ENCODE results near the gene ACSS2.

ACSS2 gene, protein sequence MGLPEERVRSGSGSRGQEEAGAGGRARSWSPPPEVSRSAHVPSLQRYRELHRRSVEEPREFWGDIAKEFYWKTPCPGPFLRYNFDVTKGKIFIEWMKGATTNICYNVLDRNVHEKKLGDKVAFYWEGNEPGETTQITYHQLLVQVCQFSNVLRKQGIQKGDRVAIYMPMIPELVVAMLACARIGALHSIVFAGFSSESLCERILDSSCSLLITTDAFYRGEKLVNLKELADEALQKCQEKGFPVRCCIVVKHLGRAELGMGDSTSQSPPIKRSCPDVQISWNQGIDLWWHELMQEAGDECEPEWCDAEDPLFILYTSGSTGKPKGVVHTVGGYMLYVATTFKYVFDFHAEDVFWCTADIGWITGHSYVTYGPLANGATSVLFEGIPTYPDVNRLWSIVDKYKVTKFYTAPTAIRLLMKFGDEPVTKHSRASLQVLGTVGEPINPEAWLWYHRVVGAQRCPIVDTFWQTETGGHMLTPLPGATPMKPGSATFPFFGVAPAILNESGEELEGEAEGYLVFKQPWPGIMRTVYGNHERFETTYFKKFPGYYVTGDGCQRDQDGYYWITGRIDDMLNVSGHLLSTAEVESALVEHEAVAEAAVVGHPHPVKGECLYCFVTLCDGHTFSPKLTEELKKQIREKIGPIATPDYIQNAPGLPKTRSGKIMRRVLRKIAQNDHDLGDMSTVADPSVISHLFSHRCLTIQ

DNA sequence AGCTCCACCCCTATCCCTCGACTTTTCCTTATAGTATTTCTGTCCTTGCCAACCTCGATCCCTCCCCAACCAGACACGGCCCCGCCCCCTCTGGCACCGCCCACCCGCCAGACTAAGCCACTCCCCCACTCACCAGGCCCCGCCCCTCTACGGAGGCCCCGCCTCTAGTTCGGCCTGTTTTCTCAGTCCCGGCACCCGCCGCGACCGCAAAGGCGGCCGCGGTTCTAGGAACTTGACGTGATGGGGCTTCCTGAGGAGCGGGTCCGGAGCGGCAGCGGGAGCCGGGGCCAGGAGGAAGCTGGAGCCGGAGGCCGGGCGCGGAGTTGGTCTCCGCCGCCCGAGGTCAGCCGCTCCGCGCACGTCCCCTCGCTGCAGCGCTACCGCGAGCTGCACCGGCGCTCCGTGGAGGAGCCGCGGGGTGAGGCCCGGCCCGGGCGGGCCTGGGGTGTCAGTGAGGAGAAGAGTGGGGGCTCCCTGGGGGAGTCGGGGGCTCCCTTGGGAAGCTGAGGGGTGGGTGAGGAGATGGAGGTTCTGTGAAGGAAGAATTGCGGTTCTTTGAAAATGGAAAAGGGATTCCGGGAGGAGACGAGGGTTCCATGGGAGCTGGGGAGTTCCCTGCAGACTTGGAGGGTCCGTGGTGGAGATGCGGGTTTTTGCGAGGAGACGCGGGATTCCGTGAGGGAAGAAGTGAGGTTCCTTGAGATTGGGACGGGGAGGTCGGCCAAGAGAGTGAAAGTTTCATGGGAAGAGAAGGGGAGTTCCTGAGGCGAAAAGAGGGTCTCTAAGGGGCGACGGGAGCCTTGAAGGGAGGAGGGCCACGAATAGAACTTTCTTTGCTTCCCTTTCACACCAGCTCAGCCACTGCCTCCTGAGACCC, at the start of gene ACSS2:
Gene ACSS2, plus strand, starts transcription at position 207 of the 877 bp plus-strand sequence. Its CDS starts 34 bp downstream, at position 241.
- H3K9ac ChIP-seq (ENCODE audit: low read length), result peak within 1 kb of the TSS; percentile 91
- H3K27ac ChIP-seq (ENCODE audit: low read depth, low read length), result peak within 1 kb of the TSS; percentile 80
- peak within 1 kb of the TSS; percentile 85 to 93 for H3K4me3 ChIP-seq (ENCODE audit: low read depth in 1 of 2, low read length in 2 of 2)
- H3K4me1 ChIP-seq (ENCODE audit: insufficient read depth, low read length), result peaks cover 36% of the 10 kb centered on the region
- H3K27me3 ChIP-seq (ENCODE audit: control insufficient read depth in 1 of 2, insufficient read depth in 2 of 2, low read length in 2 of 2), result no peaks in the 10 kb centered on the region
- no peaks in the 10 kb centered on the region for H3K36me3 ChIP-seq (ENCODE audit: insufficient read depth, low read length)
- H3K9me3 ChIP-seq (ENCODE audit: low read length), result no peaks in the 10 kb centered on the region

DNA sequence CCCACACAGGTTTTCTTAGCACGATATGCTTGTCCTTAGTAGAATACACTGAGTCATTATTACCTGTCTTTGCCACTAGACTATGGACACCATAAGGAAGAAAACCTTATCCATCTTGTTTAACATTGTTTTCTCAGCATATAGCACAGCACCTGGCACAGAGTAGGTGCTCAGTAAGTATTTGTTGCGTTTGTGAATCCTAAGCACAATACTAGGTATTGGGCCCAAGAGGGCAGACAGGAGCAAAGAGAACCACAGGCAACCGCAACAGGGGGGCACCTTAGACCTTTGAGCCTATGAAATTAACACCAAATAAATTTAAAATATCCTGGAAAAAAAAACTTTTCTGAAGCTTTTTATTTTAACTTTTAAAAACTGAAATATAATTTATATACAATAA, 47.2 kb upstream of the ACSS2 start:
- Histone ChIP-seq H3K27ac (ENCODE audit: low read depth, low read length) (no peak overlapping the region), H3K9me3 (ENCODE audit: low read length) (no peaks in the 10 kb centered on the region), H3K4me3 (ENCODE audit: low read depth in 1 of 2, low read length in 2 of 2) (no peak overlapping the region), H3K27me3 (ENCODE audit: control insufficient read depth in 1 of 2, insufficient read depth in 2 of 2, low read length in 2 of 2) (no peaks in the 10 kb centered on the region), H3K36me3 (ENCODE audit: insufficient read depth, low read length) (no peaks in the 10 kb centered on the region), H3K4me1 (ENCODE audit: insufficient read depth, low read length) (peaks cover 5% of the 10 kb centered on the region), H3K9ac (ENCODE audit: low read length) (no peak overlapping the region)

DNA sequence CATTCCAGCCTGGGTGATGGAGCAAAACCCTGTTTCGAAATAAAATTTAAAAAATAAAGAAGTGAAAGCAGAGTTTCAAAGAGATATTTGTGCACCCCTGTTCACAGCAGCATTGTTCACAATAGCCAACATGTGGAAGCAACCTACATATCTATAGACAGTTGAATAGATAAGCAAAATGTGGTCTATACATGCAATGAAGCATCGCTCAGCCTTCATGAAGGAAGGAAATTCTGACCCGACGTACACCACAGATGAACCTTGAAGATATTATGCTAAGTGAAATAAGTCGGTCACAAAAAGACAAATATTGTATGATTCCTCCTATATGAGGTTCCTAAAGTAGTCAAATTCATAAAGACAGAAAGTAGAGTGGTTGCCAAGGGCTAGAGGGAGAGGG, 44.5 kb upstream of the ACSS2 start:
- Histone ChIP-seq H3K27me3 (ENCODE audit: control insufficient read depth in 1 of 2, insufficient read depth in 2 of 2, low read length in 2 of 2) (no peaks in the 10 kb centered on the region), H3K36me3 (ENCODE audit: insufficient read depth, low read length) (no peaks in the 10 kb centered on the region), H3K9ac (ENCODE audit: low read length) (no peak overlapping the region), H3K9me3 (ENCODE audit: low read length) (no peaks in the 10 kb centered on the region), H3K27ac (ENCODE audit: low read depth, low read length) (no peak overlapping the region), H3K4me1 (ENCODE audit: insufficient read depth, low read length) (no peaks in the 10 kb centered on the region), H3K4me3 (ENCODE audit: low read depth in 1 of 2, low read length in 2 of 2) (no peak overlapping the region)

DNA sequence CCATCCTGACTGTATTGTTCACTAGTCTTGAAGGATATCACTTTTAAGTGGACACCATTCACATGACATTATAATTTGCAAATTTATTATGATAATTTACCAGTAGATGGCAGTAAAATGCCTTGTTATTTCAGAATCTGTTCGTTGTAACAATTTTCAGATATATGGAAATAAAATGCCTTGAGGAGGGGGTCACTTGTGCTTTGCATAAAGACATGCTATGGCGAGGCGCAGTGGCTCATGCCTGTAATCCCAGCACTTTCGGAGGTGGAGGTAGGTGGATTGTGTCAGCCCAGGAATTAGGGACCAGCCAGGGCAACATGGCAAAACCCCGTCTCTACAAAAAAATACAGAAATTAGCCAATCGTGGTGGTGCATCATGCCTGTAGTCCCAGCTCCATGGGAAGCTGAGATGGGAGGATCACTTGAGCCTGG, 41.9 kb upstream of the ACSS2 start:
- Histone ChIP-seq H3K27me3 (ENCODE audit: control insufficient read depth in 1 of 2, insufficient read depth in 2 of 2, low read length in 2 of 2) (no peaks in the 10 kb centered on the region), H3K27ac (ENCODE audit: low read depth, low read length) (no peak overlapping the region), H3K4me1 (ENCODE audit: insufficient read depth, low read length) (no peaks in the 10 kb centered on the region), H3K9ac (ENCODE audit: low read length) (no peak overlapping the region), H3K36me3 (ENCODE audit: insufficient read depth, low read length) (no peaks in the 10 kb centered on the region), H3K4me3 (ENCODE audit: low read depth in 1 of 2, low read length in 2 of 2) (no peak overlapping the region), H3K9me3 (ENCODE audit: low read length) (no peaks in the 10 kb centered on the region)

DNA sequence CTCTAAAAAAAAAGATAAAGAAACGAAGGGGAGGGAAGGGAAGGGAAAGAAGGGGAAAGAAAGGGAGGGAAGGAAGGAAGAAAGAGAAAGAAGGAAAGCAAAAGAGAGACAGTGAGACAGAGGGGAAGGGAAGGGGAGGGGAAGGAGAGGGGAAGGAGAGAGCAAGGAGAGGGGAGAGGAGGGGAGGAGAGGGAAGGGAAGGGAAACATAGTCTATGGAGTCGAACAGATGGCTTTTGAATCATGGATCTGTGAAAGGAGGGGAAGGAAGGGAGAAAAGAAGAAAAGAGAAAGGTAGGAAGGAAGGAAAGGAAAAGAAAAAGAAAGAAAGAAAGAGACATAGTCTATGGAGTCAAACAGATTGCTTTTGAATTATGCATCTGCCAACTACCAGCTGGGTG, 34.3 kb upstream of the ACSS2 start:
- H3K9me3 ChIP-seq (ENCODE audit: low read length), result no peaks in the 10 kb centered on the region
- no peaks in the 10 kb centered on the region for H3K27me3 ChIP-seq (ENCODE audit: control insufficient read depth in 1 of 2, insufficient read depth in 2 of 2, low read length in 2 of 2)
- H3K27ac ChIP-seq (ENCODE audit: low read depth, low read length), result no peak overlapping the region
- no peaks in the 10 kb centered on the region for H3K36me3 ChIP-seq (ENCODE audit: insufficient read depth, low read length)
- no peak overlapping the region for H3K4me3 ChIP-seq (ENCODE audit: low read depth in 1 of 2, low read length in 2 of 2)
- no peaks in the 10 kb centered on the region for H3K4me1 ChIP-seq (ENCODE audit: insufficient read depth, low read length)
- no peak overlapping the region for H3K9ac ChIP-seq (ENCODE audit: low read length)

DNA sequence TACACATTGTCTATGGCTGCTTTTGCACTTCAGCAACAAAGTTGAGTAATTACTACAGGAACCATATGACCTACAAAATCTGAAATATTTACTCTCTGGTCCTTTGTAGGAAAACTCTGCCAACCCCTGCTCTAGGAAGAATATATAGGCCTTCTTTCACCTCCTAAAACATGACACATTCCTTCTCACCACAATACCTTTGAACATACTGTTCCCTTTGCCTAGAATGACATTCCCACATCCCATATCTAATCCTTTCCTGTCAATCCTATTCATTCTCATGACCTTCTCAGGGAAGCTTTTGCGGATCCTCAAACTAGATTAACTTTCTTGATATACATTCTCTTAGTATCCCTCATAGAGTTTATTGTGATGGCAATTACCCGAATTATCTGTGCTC, 33.0 kb upstream of the ACSS2 start:
- no peaks in the 10 kb centered on the region for H3K27me3 ChIP-seq (ENCODE audit: control insufficient read depth in 1 of 2, insufficient read depth in 2 of 2, low read length in 2 of 2)
- H3K4me1 ChIP-seq (ENCODE audit: insufficient read depth, low read length), result no peaks in the 10 kb centered on the region
- H3K27ac ChIP-seq (ENCODE audit: low read depth, low read length), result no peak overlapping the region
- H3K36me3 ChIP-seq (ENCODE audit: insufficient read depth, low read length), result peaks cover 5% of the 10 kb centered on the region
- no peak overlapping the region for H3K9ac ChIP-seq (ENCODE audit: low read length)
- H3K9me3 ChIP-seq (ENCODE audit: low read length), result no peaks in the 10 kb centered on the region
- H3K4me3 ChIP-seq (ENCODE audit: low read depth in 1 of 2, low read length in 2 of 2), result no peak overlapping the region

DNA sequence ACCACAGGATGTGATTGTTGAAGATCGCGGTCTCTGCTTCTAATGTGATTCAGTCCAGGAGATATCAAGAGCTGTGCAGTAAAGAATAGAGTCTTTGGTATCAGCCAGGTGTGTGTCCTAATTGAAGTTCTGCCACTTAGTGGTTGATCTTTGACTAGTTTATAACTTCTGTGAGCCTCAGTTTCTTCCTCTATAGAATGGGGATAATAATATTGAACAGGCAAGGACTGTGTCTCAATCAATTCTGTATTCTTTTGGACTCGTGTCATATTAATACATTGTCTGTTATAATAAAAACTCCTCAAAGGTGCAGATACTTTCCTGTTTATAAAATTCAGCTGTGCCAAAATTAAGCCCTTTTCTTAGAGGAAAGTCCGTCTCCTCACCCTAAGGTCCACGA, 27.8 kb upstream of the ACSS2 start:
- H3K27ac ChIP-seq (ENCODE audit: low read depth, low read length), result no peak overlapping the region
- H3K9me3 ChIP-seq (ENCODE audit: low read length), result no peaks in the 10 kb centered on the region
- no peak overlapping the region for H3K4me3 ChIP-seq (ENCODE audit: low read depth in 1 of 2, low read length in 2 of 2)
- no peaks in the 10 kb centered on the region for H3K4me1 ChIP-seq (ENCODE audit: insufficient read depth, low read length)
- H3K9ac ChIP-seq (ENCODE audit: low read length), result no peak overlapping the region
- H3K36me3 ChIP-seq (ENCODE audit: insufficient read depth, low read length), result peaks cover 42% of the 10 kb centered on the region
- no peaks in the 10 kb centered on the region for H3K27me3 ChIP-seq (ENCODE audit: control insufficient read depth in 1 of 2, insufficient read depth in 2 of 2, low read length in 2 of 2)

DNA sequence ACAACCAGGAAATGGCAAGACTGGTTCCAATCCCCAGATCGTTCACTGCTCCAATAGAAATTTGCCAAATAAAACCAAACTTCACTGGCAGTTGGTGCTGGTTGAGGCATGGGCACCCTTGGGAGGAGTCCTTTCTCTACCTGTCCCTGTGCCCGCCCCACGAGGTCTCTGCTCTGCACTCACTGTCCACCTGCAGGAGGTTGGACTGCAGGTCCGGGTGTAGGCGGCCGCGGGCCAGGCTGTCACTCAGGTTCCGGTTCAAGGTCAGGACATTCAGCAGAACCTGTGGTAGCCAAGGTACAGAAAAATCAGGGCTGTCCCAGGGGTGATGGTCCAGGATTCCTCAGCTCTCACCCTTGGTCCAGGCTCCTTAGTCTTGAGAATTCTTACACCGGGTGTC, 26.6 kb upstream of the ACSS2 start:
- no peak overlapping the region for H3K4me3 ChIP-seq (ENCODE audit: low read depth in 1 of 2, low read length in 2 of 2)
- H3K4me1 ChIP-seq (ENCODE audit: insufficient read depth, low read length), result no peaks in the 10 kb centered on the region
- no peaks in the 10 kb centered on the region for H3K27me3 ChIP-seq (ENCODE audit: control insufficient read depth in 1 of 2, insufficient read depth in 2 of 2, low read length in 2 of 2)
- no peak overlapping the region for H3K27ac ChIP-seq (ENCODE audit: low read depth, low read length)
- no peaks in the 10 kb centered on the region for H3K9me3 ChIP-seq (ENCODE audit: low read length)
- peaks cover 50% of the 10 kb centered on the region for H3K36me3 ChIP-seq (ENCODE audit: insufficient read depth, low read length)
- H3K9ac ChIP-seq (ENCODE audit: low read length), result no peak overlapping the region

DNA sequence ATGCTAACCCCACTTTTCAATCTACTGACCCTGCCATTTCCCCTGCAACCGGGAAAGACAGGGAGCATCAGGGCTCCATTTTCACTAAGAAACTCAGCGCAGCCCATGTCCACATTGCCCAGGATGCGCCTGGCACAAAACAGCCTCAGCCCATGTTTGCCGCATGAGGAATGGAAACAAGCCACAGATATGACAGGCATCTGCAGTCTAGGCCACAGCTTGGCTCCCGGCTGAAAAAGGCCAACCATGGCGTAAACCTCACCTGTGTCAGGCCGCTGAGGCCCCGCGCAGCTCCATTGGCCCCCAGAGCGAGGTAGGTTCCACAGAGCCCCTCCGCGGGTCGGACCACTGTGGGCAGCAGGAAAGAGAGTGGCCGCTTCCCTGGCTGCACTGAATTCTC, 25.4 kb upstream of the ACSS2 start:
- no peak overlapping the region for H3K4me3 ChIP-seq (ENCODE audit: low read depth in 1 of 2, low read length in 2 of 2)
- no peaks in the 10 kb centered on the region for H3K4me1 ChIP-seq (ENCODE audit: insufficient read depth, low read length)
- H3K36me3 ChIP-seq (ENCODE audit: insufficient read depth, low read length), result peaks cover 53% of the 10 kb centered on the region
- no peak overlapping the region for H3K9ac ChIP-seq (ENCODE audit: low read length)
- H3K27me3 ChIP-seq (ENCODE audit: control insufficient read depth in 1 of 2, insufficient read depth in 2 of 2, low read length in 2 of 2), result no peaks in the 10 kb centered on the region
- H3K27ac ChIP-seq (ENCODE audit: low read depth, low read length), result no peak overlapping the region
- no peaks in the 10 kb centered on the region for H3K9me3 ChIP-seq (ENCODE audit: low read length)

DNA sequence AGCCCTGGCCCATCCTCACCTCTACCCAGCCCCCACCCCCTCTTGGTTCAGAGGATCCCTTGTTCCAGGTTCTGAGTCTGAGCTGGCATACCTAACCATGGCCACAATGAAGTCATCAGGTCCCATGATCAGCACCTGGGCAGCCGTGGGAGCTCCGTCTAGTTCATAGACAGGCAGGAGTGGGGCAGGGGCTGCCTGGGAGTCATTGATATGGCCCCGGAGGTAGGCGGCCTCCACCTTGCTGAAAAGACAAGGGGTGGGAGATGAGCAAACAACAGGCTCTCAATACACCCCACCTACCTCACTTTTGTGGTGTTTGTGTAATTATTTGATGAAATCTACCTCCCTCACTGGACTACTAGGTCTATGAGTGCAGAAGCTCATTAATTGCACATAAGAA, 24.1 kb upstream of the ACSS2 start:
- Histone ChIP-seq H3K4me1 (ENCODE audit: insufficient read depth, low read length) (no peaks in the 10 kb centered on the region), H3K4me3 (ENCODE audit: low read depth in 1 of 2, low read length in 2 of 2) (no peak overlapping the region), H3K27ac (ENCODE audit: low read depth, low read length) (no peak overlapping the region), H3K36me3 (ENCODE audit: insufficient read depth, low read length) (peaks cover 57% of the 10 kb centered on the region), H3K27me3 (ENCODE audit: control insufficient read depth in 1 of 2, insufficient read depth in 2 of 2, low read length in 2 of 2) (no peaks in the 10 kb centered on the region), H3K9me3 (ENCODE audit: low read length) (no peaks in the 10 kb centered on the region), H3K9ac (ENCODE audit: low read length) (no peak overlapping the region)

DNA sequence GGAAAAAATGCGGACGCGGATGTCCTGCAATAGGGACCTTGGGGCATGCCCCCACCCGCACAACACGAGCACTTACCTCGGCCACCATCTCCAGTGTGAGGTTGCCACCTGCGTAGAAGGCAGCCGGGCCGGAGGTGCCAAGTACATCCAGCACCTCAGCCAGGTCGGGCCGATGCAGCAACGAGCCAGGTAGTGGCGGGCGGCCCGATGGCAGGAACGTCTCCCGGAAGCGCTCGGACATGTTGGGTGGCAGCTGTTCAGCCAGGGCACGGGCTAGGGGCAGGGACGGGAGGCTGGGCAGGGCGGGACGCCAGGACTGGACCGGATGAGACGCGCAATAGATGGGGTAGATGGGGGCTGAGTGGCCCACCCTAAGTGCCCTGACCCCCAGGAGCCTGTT, 17.0 kb upstream of the ACSS2 start:
- Histone ChIP-seq H3K36me3 (ENCODE audit: insufficient read depth, low read length) (peaks cover 27% of the 10 kb centered on the region), H3K27me3 (ENCODE audit: control insufficient read depth in 1 of 2, insufficient read depth in 2 of 2, low read length in 2 of 2) (no peaks in the 10 kb centered on the region), H3K9ac (ENCODE audit: low read length) (no peak overlapping the region), H3K4me3 (ENCODE audit: low read depth in 1 of 2, low read length in 2 of 2) (no peak overlapping the region), H3K4me1 (ENCODE audit: insufficient read depth, low read length) (no peaks in the 10 kb centered on the region), H3K9me3 (ENCODE audit: low read length) (no peaks in the 10 kb centered on the region), H3K27ac (ENCODE audit: low read depth, low read length) (no peak overlapping the region)
